Activated T-helper 1 cell treated with anti-CD3 and anti-CD28 coated beads, Interleukin-12 subunit alpha, Interleukin-12 subunit beta, Interleukin-2, Interleukin-4 antibody, amounts not matched to agents 30 ng/mL and 10 ng/mL and 1 ng/mL, durations not matched to agents 14 hours and 24 hours and 36 hours (primary cell): ENCODE results near the gene COL4A4. TPM values are rescaled to one million over a fixed set of nuclear protein-coding genes. Genes with fewer than 3 reads are reported as not detected.
"Not testable (repeated sequence)": the region's sequence is repeated elsewhere in the genome, so short reads cannot be mapped to it uniquely, and the experiment has no call there.

Source experiments
- DNase-seq: peaks from one replicate; pipeline ENCODE4 v3.0.0; 2021; ENCODE audit warnings: low spot score
- H3K27ac Mint-ChIP-seq: one replicate; pipeline ENCODE4 v1.8.0; 2021; ENCODE audit warnings: mild to moderate bottlenecking, mixed read lengths
- H3K27me3 Mint-ChIP-seq: one replicate; pipeline ENCODE4 v1.8.0; 2022; ENCODE audit warnings: mild to moderate bottlenecking, moderate library complexity, mixed read lengths; ENCODE audit not compliant: insufficient read depth
- H3K36me3 Mint-ChIP-seq: one replicate; pipeline ENCODE4 v1.8.0; 2021; ENCODE audit warnings: low read depth, mixed read lengths
- H3K4me1 Mint-ChIP-seq: one replicate; pipeline ENCODE4 v1.8.0; 2021; ENCODE audit warnings: low read depth, mixed read lengths
- H3K4me3 Mint-ChIP-seq: one replicate; pipeline ENCODE4 v1.8.0; 2021; ENCODE audit warnings: mild to moderate bottlenecking, moderate library complexity, mixed read lengths
- H3K9me3 Mint-ChIP-seq: one replicate; pipeline ENCODE4 v1.8.0; 2021; ENCODE audit warnings: mixed read lengths
- intact Hi-C: fragments of 100-400 bp; cut with micrococcal nuclease; formaldehyde crosslinking; loops from one replicate; pipeline ENCODE4 v1.15.1; 2024
- total RNA-seq: library from RNA; stranded (reverse); gene quantifications from 2 replicates; pipeline ENCODE4 v1.2.3, GENCODE V29; 2022

The COL4A4 gene
- total RNA-seq, 1 donor from 2014 or later = not detected

- intact Hi-C loops = no loop called here
- Mint-ChIP-seq H3K27me3 (peaks cover 1% of the 10 kb centered on the region), H3K27ac (no peak overlapping the region), H3K36me3 (no peaks in the 10 kb centered on the region), H3K4me1 (no peaks in the 10 kb centered on the region), H3K9me3 (no peaks in the 10 kb centered on the region), H3K4me3 (no peak overlapping the region)
- no peak for DNase-seq
Observed at GRCh38 chr2:227079726-227080125, 84.3 kb downstream of the COL4A4 start.

GRCh38 chr2:227065065-227065464 lies 98.9 kb downstream of the COL4A4 start:
- DNase-seq, H3K27me3 Mint-ChIP-seq, H3K4me3 Mint-ChIP-seq, H3K27ac Mint-ChIP-seq, intact Hi-C loops, H3K9me3 Mint-ChIP-seq, H3K36me3 Mint-ChIP-seq, H3K4me1 Mint-ChIP-seq: not testable (repeated sequence)

GRCh38 chr2:227058888-227059399 lies 105.1 kb downstream of the COL4A4 start:
- no peak for DNase-seq
- no peaks in the 10 kb centered on the region for H3K4me1 Mint-ChIP-seq
- H3K9me3 Mint-ChIP-seq = no peaks in the 10 kb centered on the region
- peaks cover 1% of the 10 kb centered on the region for H3K27me3 Mint-ChIP-seq
- no peak overlapping the region for H3K4me3 Mint-ChIP-seq
- intact Hi-C loops = no loop called here
- no peak overlapping the region for H3K27ac Mint-ChIP-seq
- no peaks in the 10 kb centered on the region for H3K36me3 Mint-ChIP-seq

- H3K36me3 Mint-ChIP-seq = no peaks in the 10 kb centered on the region
Observed at GRCh38 chr2:227057743-227058447, 106.1 kb downstream of the COL4A4 start.

GRCh38 chr2:227057060-227057459 lies 106.9 kb downstream of the COL4A4 start:
- no peak for DNase-seq
- intact Hi-C loops = no loop called here
- Mint-ChIP-seq H3K27ac (no peak overlapping the region), H3K4me3 (no peak overlapping the region), H3K9me3 (no peaks in the 10 kb centered on the region), H3K4me1 (no peaks in the 10 kb centered on the region), H3K27me3 (peaks cover 2% of the 10 kb centered on the region), H3K36me3 (no peaks in the 10 kb centered on the region)

More at GRCh38 chr2:227057743-227058447, 106.1 kb downstream of the COL4A4 start:
- no peak for DNase-seq
- intact Hi-C loops = no loop called here
- no peak overlapping the region for H3K4me3 Mint-ChIP-seq
- H3K9me3 Mint-ChIP-seq = no peaks in the 10 kb centered on the region
- H3K4me1 Mint-ChIP-seq = no peaks in the 10 kb centered on the region
- H3K27ac Mint-ChIP-seq = no peak overlapping the region
- peaks cover under 1% of the 10 kb centered on the region for H3K27me3 Mint-ChIP-seq

- no peaks in the 10 kb centered on the region for H3K36me3 Mint-ChIP-seq
- no peaks in the 10 kb centered on the region for H3K9me3 Mint-ChIP-seq
- DNase-seq = no peak
- intact Hi-C loops = no loop called here
- H3K4me1 Mint-ChIP-seq = no peaks in the 10 kb centered on the region
- no peak overlapping the region for H3K4me3 Mint-ChIP-seq
- no peak overlapping the region for H3K27ac Mint-ChIP-seq
- peaks cover 2% of the 10 kb centered on the region for H3K27me3 Mint-ChIP-seq
Observed at GRCh38 chr2:227054006-227054405, 110.0 kb downstream of the COL4A4 start.

GRCh38 chr2:227052879-227053278 lies 111.1 kb downstream of the COL4A4 start:
- intact Hi-C loops = no loop called here
- H3K36me3 Mint-ChIP-seq = no peaks in the 10 kb centered on the region
- peaks cover 2% of the 10 kb centered on the region for H3K27me3 Mint-ChIP-seq
- no peak for DNase-seq
- no peaks in the 10 kb centered on the region for H3K9me3 Mint-ChIP-seq
- H3K4me3 Mint-ChIP-seq = no peak overlapping the region
- no peaks in the 10 kb centered on the region for H3K4me1 Mint-ChIP-seq
- H3K27ac Mint-ChIP-seq = no peak overlapping the region

- H3K4me1 Mint-ChIP-seq = no peaks in the 10 kb centered on the region
- DNase-seq = no peak
- intact Hi-C loops = no loop called here
- H3K27me3 Mint-ChIP-seq = no peaks in the 10 kb centered on the region
- H3K27ac Mint-ChIP-seq = no peak overlapping the region
- H3K4me3 Mint-ChIP-seq = no peak overlapping the region
- H3K36me3 Mint-ChIP-seq = no peaks in the 10 kb centered on the region
- no peaks in the 10 kb centered on the region for H3K9me3 Mint-ChIP-seq
Observed at GRCh38 chr2:227043981-227044380, 120.0 kb downstream of the COL4A4 start.

- no peak overlapping the region for H3K27ac Mint-ChIP-seq
- no peak overlapping the region for H3K4me3 Mint-ChIP-seq
- no peaks in the 10 kb centered on the region for H3K4me1 Mint-ChIP-seq
- intact Hi-C loops = no loop called here
- no peak for DNase-seq
- H3K36me3 Mint-ChIP-seq = no peaks in the 10 kb centered on the region
- peaks cover 10% of the 10 kb centered on the region for H3K27me3 Mint-ChIP-seq
- H3K9me3 Mint-ChIP-seq = no peaks in the 10 kb centered on the region
Observed at GRCh38 chr2:227038550-227039189, 125.3 kb downstream of the COL4A4 start.

GRCh38 chr2:227036527-227036926 lies 127.5 kb downstream of the COL4A4 start:
- Mint-ChIP-seq H3K4me3 (no peak overlapping the region), H3K4me1 (no peaks in the 10 kb centered on the region)
- intact Hi-C loops = no loop called here

GRCh38 chr2:227035711-227036367 lies 128.2 kb downstream of the COL4A4 start:
- Mint-ChIP-seq H3K36me3 (no peaks in the 10 kb centered on the region), H3K4me1 (no peaks in the 10 kb centered on the region), H3K9me3 (no peaks in the 10 kb centered on the region), H3K27me3 (peaks cover 14% of the 10 kb centered on the region), H3K27ac (no peak overlapping the region), H3K4me3 (no peak overlapping the region)
- intact Hi-C loops = no loop called here
- DNase-seq = no peak

More at GRCh38 chr2:227036527-227036926, 127.5 kb downstream of the COL4A4 start:
- peaks cover 14% of the 10 kb centered on the region for H3K27me3 Mint-ChIP-seq
- no peaks in the 10 kb centered on the region for H3K9me3 Mint-ChIP-seq
- DNase-seq = no peak
- no peak overlapping the region for H3K27ac Mint-ChIP-seq
- no peaks in the 10 kb centered on the region for H3K36me3 Mint-ChIP-seq

GRCh38 chr2:227033471-227034148 lies 130.4 kb downstream of the COL4A4 start:
- intact Hi-C loops = no loop called here
- H3K4me1 Mint-ChIP-seq = no peaks in the 10 kb centered on the region
- no peak for DNase-seq
- H3K9me3 Mint-ChIP-seq = no peaks in the 10 kb centered on the region
- no peak overlapping the region for H3K4me3 Mint-ChIP-seq
- H3K27me3 Mint-ChIP-seq = peaks cover 14% of the 10 kb centered on the region
- no peaks in the 10 kb centered on the region for H3K36me3 Mint-ChIP-seq
- H3K27ac Mint-ChIP-seq = no peak overlapping the region

- Mint-ChIP-seq H3K27me3 (peaks cover 13% of the 10 kb centered on the region), H3K4me1 (no peaks in the 10 kb centered on the region), H3K36me3 (no peaks in the 10 kb centered on the region), H3K27ac (no peak overlapping the region), H3K4me3 (no peak overlapping the region), H3K9me3 (no peaks in the 10 kb centered on the region)
- DNase-seq = no peak
- intact Hi-C loops = no loop called here
Observed at GRCh38 chr2:227031379-227031778, 132.6 kb downstream of the COL4A4 start.
